Ectodermal cell (in vitro differentiated cells): Measurements from ENCODE around the gene SOX8.
"Not testable (repeated sequence)": the region's sequence is repeated elsewhere in the genome, so short reads cannot be mapped to it uniquely, and the experiment has no call there.

ENCODE experiments used
- H3K27ac ChIP-seq: 2 replicates; pipeline ENCODE4 v1.7.0; 2013; ENCODE audit warnings: mild to moderate bottlenecking, low read depth, low read length; ENCODE audit not compliant: insufficient read depth, poor library complexity, severe bottlenecking
- H3K27me3 ChIP-seq: 2 replicates; pipeline ENCODE4 v1.7.0; 2013; ENCODE audit warnings: mild to moderate bottlenecking, low read length; ENCODE audit not compliant: insufficient read depth, control insufficient read depth, poor library complexity, severe bottlenecking
- H3K36me3 ChIP-seq: one replicate; pipeline ENCODE4 v1.7.0; 2013; ENCODE audit warnings: low read length; ENCODE audit not compliant: control insufficient read depth, insufficient read depth
- H3K4me1 ChIP-seq: one replicate; pipeline ENCODE4 v1.7.0; 2013; ENCODE audit warnings: low read length; ENCODE audit not compliant: control insufficient read depth, insufficient read depth
- H3K4me3 ChIP-seq: 2 replicates; pipeline ENCODE4 v1.7.0; 2013; ENCODE audit warnings: low read depth, low read length, control low read depth; ENCODE audit not compliant: insufficient read depth
- H3K9me3 ChIP-seq: 2 replicates; pipeline ENCODE4 v1.7.0; 2013; ENCODE audit warnings: mild to moderate bottlenecking, low read length, moderate library complexity; ENCODE audit not compliant: control insufficient read depth
- WGBS, 2 experiments: methylation state at CpG; one replicate each; pipeline ENCODE4 v1.1.7; 2013; ENCODE audit warnings: missing lambda C conversion rate in 2 of 2; 5-methylcytosine and 5-hydroxymethylcytosine counted together

Gene SOX8

DNA sequence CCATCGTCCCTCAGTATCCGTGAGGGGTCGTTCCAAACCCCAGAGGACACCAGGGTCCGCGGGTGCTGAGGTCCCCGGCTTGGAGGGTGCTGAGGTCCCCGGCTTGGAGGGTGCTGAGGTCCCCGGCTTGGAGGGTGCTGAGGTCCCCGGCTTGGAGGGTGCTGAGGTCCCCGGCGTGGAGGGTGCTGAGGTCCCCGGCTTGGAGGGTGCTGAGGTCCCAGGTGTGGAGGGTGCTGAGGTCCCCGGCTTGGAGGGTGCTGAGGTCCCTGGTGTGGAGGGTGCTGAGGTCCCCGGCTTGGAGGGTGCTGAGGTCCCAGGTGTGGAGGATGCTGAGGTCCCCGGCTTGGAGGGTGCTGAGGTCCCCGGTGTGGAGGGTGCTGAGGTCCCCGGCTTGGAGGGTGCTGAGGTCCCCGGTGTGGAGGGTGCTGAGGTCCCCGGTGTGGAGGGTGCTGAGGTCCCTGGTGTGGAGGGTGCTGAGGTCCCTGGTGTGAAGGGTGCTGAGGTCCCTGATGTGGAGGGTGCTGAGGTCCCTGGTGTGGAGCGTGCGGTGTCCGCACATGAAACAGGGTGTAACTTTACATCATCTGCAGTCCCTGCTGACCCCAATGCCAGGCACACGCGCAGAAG lies 43.7 kb downstream of the SOX8 start:
- H3K4me3 ChIP-seq, H3K9me3 ChIP-seq, H3K36me3 ChIP-seq, H3K27me3 ChIP-seq, H3K27ac ChIP-seq: not testable (repeated sequence)
- peaks cover 33% of the 10 kb centered on the region for H3K4me1 ChIP-seq
- 76 to 78% methylated on average over 24 of the region's 24 CpGs for WGBS, 2 experiments

DNA sequence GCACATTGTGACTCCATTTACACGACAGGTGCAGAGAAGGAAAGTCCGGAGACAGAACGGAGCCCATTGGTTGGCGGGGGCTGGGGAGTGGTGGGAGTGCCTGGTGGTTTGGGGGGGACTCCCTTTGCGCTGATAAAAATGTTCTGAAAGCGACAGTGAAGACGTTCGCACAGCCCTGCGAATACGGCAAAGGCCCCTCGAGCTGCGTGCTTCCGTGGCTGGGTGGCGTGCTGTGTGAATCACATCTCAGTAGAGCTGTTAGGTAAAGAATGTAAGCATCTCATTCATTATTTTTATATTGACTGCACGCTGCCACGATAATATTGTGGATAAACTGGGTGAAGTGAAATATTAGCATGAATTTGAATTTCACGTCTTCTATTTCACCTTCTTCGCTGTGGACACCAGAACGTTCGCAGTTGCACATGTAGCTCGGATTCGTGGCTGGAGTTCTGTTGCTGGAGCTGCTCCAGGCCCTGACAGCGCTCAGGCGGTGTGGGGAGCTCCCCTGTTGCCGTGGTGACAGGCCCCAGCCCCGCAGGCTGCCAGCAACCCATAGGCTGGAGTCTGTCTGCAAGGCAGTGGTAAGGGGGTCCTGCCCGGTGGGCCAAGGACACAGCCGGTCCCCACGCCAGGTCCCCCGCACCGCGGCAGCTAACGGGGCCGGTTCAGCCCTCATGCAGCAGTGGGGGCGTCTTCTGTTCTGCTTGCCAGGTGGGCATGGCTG lies 44.6 kb downstream of the SOX8 start:
- H3K9me3 ChIP-seq: no peaks in the 10 kb centered on the region
- H3K4me3 ChIP-seq: no peak overlapping the region
- H3K27ac ChIP-seq: no peak overlapping the region
- no peaks in the 10 kb centered on the region for H3K27me3 ChIP-seq
- H3K36me3 ChIP-seq: no peaks in the 10 kb centered on the region
- WGBS, 2 experiments: 89% methylated on average over 35 of the region's 35 CpGs
- H3K4me1 ChIP-seq: peaks cover 28% of the 10 kb centered on the region

DNA sequence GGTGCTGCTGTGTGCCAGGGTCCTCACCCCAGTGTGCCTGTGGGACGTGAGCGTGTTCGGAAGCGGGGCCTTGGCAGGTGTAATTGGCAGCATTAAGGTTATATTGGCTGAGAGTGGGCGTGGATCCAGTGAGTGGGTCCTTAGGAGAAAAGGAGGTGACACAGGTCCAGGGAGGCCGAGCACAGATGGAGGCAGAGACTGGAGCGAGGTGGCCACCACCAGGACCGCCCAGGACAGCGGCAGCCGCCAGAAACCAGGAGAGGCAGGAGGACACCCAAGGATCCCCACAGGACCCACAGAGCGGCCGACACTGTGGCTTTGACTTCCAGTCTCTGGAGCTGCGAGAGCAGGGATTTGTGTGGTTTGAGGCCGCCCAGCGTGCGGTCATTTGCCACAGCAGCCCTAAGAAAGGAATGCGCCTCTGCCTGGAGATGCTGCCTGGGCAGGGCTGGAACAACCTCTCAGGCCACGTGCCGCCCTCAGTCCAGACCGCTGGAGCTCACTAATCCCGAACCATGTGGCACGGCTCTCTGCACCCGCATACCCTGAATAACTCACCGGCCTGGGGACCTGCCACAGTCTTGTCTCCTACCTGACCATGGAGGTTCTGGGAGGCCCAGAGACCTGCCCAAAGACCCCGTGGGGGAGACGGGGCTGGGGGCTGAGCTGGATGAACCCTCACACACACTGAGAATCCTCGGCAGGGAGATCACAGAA lies 45.4 kb downstream of the SOX8 start:
- H3K4me1 ChIP-seq: peaks cover 24% of the 10 kb centered on the region

DNA sequence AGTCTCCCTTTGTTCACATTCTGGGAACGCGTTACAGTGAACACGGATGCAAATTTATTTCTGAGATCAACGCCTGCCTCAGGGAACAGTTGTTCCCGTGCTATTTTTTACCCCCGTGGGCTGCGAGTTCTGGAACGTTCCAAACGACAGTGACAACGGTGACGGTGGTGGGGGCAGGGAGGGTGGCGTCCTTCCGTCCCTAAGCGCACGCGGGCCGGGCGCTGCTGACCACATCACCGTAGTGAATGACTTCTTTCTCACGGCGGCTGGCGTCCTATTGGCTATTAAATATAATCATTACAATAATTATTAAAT lies 45.9 kb downstream of the SOX8 start:
- H3K27me3 ChIP-seq: no peaks in the 10 kb centered on the region
- peaks cover 24% of the 10 kb centered on the region for H3K4me1 ChIP-seq
- H3K36me3 ChIP-seq: no peaks in the 10 kb centered on the region
- WGBS, 2 experiments: 96 to 97% methylated on average over 19 to 21 of the region's 22 CpGs
- no peak overlapping the region for H3K4me3 ChIP-seq
- no peak overlapping the region for H3K27ac ChIP-seq
- H3K9me3 ChIP-seq: no peaks in the 10 kb centered on the region

More for the DNA sequence above, 45.4 kb downstream of the SOX8 start:
- H3K27ac ChIP-seq: no peak overlapping the region
- no peaks in the 10 kb centered on the region for H3K36me3 ChIP-seq
- WGBS, 2 experiments: 91 to 92% methylated on average over 27 of the region's 27 CpGs
- H3K4me3 ChIP-seq: no peak overlapping the region
- H3K9me3 ChIP-seq: no peaks in the 10 kb centered on the region
- no peaks in the 10 kb centered on the region for H3K27me3 ChIP-seq

DNA sequence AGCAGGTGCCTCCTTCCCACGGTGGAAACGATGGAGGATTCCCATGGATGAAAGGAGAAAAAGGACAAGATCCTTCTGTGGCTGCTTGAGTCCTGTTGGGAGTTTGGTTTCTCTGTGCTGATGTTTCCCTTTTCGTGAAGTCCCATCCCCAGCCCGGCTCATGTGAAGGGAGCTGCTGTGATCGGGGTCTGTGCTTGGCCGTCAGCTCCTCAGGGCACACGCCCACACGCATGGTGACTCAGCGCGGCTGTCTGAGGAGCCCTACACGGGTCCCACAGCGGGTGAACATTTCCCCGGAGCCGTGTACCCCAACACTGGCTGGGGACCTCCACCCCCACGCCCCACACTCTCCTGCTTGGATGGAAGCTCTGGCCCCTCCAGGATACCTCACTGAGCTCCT lies 46.5 kb downstream of the SOX8 start:
- H3K36me3 ChIP-seq: no peaks in the 10 kb centered on the region
- no peak overlapping the region for H3K27ac ChIP-seq
- WGBS, 2 experiments: 84 to 88% methylated on average over 15 of the region's 15 CpGs
- H3K4me1 ChIP-seq: peaks cover 24% of the 10 kb centered on the region
- H3K27me3 ChIP-seq: no peaks in the 10 kb centered on the region
- no peak overlapping the region for H3K4me3 ChIP-seq
- no peaks in the 10 kb centered on the region for H3K9me3 ChIP-seq

DNA sequence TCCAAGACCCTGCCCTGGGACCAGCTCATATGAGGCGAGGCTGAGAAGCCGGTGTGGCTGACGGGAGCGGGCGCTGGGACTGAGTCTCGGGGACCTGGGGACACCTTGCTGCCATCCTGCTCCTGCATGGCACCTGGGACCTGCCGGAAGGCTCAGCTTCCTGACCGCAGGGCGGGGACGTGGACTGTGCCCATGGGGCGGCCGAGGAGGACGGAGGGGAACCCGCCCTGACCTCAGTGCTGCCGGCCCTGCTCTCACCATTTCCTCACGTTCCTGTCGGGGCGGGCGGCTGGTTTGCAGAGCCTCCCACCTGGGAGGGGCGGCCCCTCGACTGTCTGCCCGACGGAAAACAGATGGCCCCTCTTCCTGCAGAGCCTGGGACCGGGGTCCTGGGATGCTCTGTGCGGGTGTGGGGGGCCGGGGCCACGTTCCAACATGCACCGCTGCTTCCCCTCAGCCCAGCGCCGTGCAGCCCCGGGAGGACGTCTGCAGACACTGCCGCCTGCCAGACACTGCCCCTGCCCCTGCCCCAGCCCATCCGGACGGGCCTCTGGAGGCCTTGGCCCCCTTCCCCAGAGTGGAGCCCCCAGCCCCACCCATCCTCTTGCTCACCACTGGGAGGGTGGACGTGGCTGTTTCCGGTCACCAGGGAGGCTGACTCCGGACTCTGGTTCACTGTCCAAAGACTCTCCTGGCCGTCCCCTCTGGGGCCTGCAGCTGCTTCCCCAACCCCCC lies 47.1 kb downstream of the SOX8 start:
- WGBS, 2 experiments: 89 to 90% methylated on average over 39 of the region's 39 CpGs
- peaks cover 23% of the 10 kb centered on the region for H3K4me1 ChIP-seq
- H3K36me3 ChIP-seq: no peaks in the 10 kb centered on the region
- no peaks in the 10 kb centered on the region for H3K27me3 ChIP-seq
- no peak overlapping the region for H3K27ac ChIP-seq
- no peak overlapping the region for H3K4me3 ChIP-seq
- H3K9me3 ChIP-seq: no peaks in the 10 kb centered on the region

DNA sequence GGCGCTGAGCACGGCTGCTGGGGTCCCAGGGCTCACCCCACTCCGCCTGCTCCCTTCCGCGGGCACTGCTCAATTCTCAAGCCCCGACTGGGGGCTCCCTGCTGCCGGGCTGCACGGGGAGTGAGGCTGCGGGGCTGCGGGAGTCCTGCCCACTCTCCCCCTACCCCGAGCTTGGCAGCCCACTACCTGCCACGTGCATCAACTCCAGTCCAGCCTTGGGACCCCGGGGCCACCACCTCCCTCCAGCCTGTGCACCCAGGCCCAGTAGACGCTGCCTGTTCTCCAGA lies 47.6 kb downstream of the SOX8 start:
- 92 to 93% methylated on average over 14 of the region's 14 CpGs for WGBS, 2 experiments
- Histone ChIP-seq H3K9me3 (no peaks in the 10 kb centered on the region), H3K27ac (no peak overlapping the region), H3K4me1 (peaks cover 18% of the 10 kb centered on the region), H3K36me3 (no peaks in the 10 kb centered on the region), H3K4me3 (no peak overlapping the region), H3K27me3 (no peaks in the 10 kb centered on the region)

DNA sequence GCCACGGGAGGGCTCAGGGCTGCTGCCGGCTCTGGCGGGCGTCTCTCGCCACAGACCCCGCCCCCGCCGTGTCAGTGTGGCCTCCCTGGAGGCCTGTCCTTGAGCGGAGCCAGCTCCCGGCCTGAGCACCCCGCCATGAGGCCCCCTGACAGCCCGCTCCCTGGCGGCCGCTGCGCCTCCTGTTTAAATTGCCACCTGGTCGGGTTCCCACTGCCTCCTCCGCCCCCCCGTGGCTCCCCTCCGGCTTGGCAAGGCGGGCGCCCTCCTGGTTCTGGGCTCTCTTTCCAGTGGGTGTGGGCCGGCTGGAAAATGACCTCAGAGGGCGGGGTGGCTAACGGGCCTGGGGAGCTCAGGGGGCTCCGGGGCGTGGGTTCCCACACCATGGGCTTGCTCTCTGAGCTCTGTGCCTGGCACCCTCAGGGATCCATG lies 48.9 kb downstream of the SOX8 start:
- H3K4me1 ChIP-seq: peaks cover 16% of the 10 kb centered on the region
- H3K36me3 ChIP-seq: no peaks in the 10 kb centered on the region
- H3K27ac ChIP-seq: no peak overlapping the region
- 79 to 85% methylated on average over 26 of the region's 26 CpGs for WGBS, 2 experiments
- no peaks in the 10 kb centered on the region for H3K9me3 ChIP-seq
- H3K27me3 ChIP-seq: no peaks in the 10 kb centered on the region
- no peak overlapping the region for H3K4me3 ChIP-seq

DNA sequence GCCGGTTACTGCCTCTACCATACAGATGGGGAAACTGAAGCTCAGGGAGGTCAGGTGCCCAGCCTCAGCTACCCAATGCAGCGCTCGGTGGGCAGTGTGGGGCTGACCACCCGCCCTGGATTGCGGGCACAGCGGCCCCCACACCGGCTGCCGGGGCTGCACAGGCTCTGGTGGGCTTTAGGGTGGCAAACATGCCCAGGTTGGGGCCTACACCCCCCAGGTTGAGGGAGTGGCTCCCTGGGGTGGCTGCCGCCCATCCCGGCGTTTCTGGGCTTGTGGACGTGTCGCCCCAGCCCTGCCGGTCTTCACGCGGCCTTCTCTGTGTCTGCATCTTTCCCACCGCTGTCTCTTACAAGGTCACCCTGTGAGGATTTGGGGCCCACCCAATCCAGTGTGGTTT lies 50.1 kb downstream of the SOX8 start:
- no peak overlapping the region for H3K27ac ChIP-seq
- H3K4me1 ChIP-seq: peaks cover 17% of the 10 kb centered on the region
- H3K36me3 ChIP-seq: no peaks in the 10 kb centered on the region
- H3K9me3 ChIP-seq: no peaks in the 10 kb centered on the region
- H3K27me3 ChIP-seq: no peaks in the 10 kb centered on the region
- H3K4me3 ChIP-seq: no peak overlapping the region
- 83 to 84% methylated on average over 17 of the region's 17 CpGs for WGBS, 2 experiments

DNA sequence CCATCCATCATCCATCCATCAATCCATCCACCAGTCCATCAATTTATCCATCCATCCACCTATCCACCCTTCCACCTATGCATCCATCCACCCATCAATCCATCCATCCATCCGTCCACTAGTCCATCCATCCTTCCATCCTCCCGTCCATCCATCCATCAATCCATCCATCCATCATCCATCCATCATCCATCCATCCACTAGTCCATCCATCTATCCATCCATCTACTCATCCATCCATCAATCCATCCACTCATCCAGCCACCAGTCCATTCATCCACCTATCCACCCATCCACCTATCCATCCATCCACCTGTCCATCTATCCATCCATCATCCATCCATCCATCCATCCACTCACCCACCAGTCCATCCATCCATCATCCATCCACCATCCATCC lies 51.0 kb downstream of the SOX8 start:
- H3K36me3 ChIP-seq: no peaks in the 10 kb centered on the region
- no peak overlapping the region for H3K27ac ChIP-seq
- peaks cover 19% of the 10 kb centered on the region for H3K4me1 ChIP-seq
- WGBS, 2 experiments: 40 to 42% methylated on average over 2 of the region's 2 CpGs
- H3K27me3 ChIP-seq: no peaks in the 10 kb centered on the region
- no peak overlapping the region for H3K4me3 ChIP-seq
- no peaks in the 10 kb centered on the region for H3K9me3 ChIP-seq
